Activated CD4-positive, alpha-beta T cell treated with anti-CD3 and anti-CD28 coated beads, Interleukin-2, amount 10 ng/mL, durations not matched to agents 24 days and 14 days (primary cell): ENCODE measurements around the gene TRAF5. TPM values are rescaled to one million over a fixed set of nuclear protein-coding genes. Genes with fewer than 3 reads are reported as not detected.
"Not testable (repeated sequence)": the region's sequence is repeated elsewhere in the genome, so short reads cannot be mapped to it uniquely, and the experiment has no call there.

Source experiments
- DNase-seq: peaks from one replicate; pipeline ENCODE4 v3.0.0; 2022
- H3K27ac Mint-ChIP-seq: one replicate; pipeline ENCODE4 v1.8.0; 2022; ENCODE audit warnings: mild to moderate bottlenecking, mixed read lengths
- H3K27me3 Mint-ChIP-seq: one replicate; pipeline ENCODE4 v1.8.0; 2022; ENCODE audit warnings: mixed read lengths
- H3K36me3 Mint-ChIP-seq: one replicate; pipeline ENCODE4 v1.8.0; 2022; ENCODE audit warnings: low read depth, mild to moderate bottlenecking, mixed read lengths
- H3K4me1 Mint-ChIP-seq: one replicate; pipeline ENCODE4 v1.8.0; 2021; ENCODE audit warnings: mixed read lengths
- H3K4me3 Mint-ChIP-seq: one replicate; pipeline ENCODE4 v1.8.0; 2022; ENCODE audit warnings: mild to moderate bottlenecking, moderate library complexity, mixed read lengths
- H3K9me3 Mint-ChIP-seq: one replicate; pipeline ENCODE4 v1.8.0; 2021; ENCODE audit warnings: mixed read lengths
- intact Hi-C: fragments of 100-400 bp; cut with micrococcal nuclease; formaldehyde crosslinking; loops from one replicate; pipeline ENCODE4 v1.15.1; 2023
- total RNA-seq: library from RNA; stranded (reverse); gene quantifications from 2 replicates; pipeline ENCODE4 v1.2.3, GENCODE V29; 2022

The TRAF5 gene
- total RNA-seq, 1 donor from 2014 or later, result 56.6 TPM

GRCh38 chr1:211416628-211417323, 90.1 kb downstream of the TRAF5 start:
- peak; percentile 81 for DNase-seq
- H3K9me3 Mint-ChIP-seq, result peaks cover 12% of the 10 kb centered on the region
- intact Hi-C loops, result loop anchor here (1.0 to 2.0 kb wide), 3 partner anchors 34 to 135 kb away; no protein-coding TSS in a partner anchor
- peaks cover 21% of the 10 kb centered on the region for H3K4me1 Mint-ChIP-seq
- H3K27ac Mint-ChIP-seq, result peak overlapping the region; percentile 87
- peak overlapping the region; percentile 72 for H3K4me3 Mint-ChIP-seq
- H3K36me3 Mint-ChIP-seq, H3K27me3 Mint-ChIP-seq: not testable (repeated sequence)

DNA sequence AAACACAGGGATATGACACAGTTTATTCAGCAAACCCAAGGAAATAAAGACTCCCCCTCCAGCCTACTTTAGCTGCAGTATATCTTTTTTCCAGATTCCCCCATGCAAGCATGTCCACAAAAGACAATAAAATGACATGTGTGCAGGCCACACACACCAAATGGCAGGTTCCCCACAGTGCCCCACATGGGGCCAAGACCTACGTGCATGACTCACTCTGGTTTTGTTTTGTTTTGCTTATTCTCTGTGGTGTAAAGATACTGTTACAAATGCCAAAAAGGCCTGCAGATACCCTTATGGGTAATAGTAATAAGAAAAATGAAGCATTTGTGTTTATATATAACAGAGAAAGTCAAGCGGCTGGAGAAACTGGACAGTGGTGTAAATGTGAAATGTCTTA, 93.8 kb downstream of the TRAF5 start:
- no peak for DNase-seq
- H3K36me3 Mint-ChIP-seq, result no peaks in the 10 kb centered on the region
- H3K4me3 Mint-ChIP-seq, result no peak overlapping the region
- peaks cover 7% of the 10 kb centered on the region for H3K9me3 Mint-ChIP-seq
- peak overlapping the region; percentile 13 for H3K27ac Mint-ChIP-seq
- peaks cover 21% of the 10 kb centered on the region for H3K4me1 Mint-ChIP-seq
- H3K27me3 Mint-ChIP-seq, result peaks cover 3% of the 10 kb centered on the region
- intact Hi-C loops, result no loop called here

- Mint-ChIP-seq H3K4me3 (no peak overlapping the region), H3K27ac (peak overlapping the region; percentile 13), H3K9me3 (peaks cover 1% of the 10 kb centered on the region), H3K4me1 (peaks cover 19% of the 10 kb centered on the region), H3K36me3 (no peaks in the 10 kb centered on the region), H3K27me3 (peaks cover under 1% of the 10 kb centered on the region)
- no peak for DNase-seq
- intact Hi-C loops, result no loop called here
Observed at GRCh38 chr1:211420845-211421454, 94.3 kb downstream of the TRAF5 start.

- no peak overlapping the region for H3K4me3 Mint-ChIP-seq
- intact Hi-C loops, result no loop called here
Observed at GRCh38 chr1:211424018-211424417, 97.4 kb downstream of the TRAF5 start.

More at GRCh38 chr1:211424018-211424417, 97.4 kb downstream of the TRAF5 start:
- H3K9me3 Mint-ChIP-seq, result no peaks in the 10 kb centered on the region
- H3K27ac Mint-ChIP-seq, result no peak overlapping the region
- no peaks in the 10 kb centered on the region for H3K27me3 Mint-ChIP-seq
- peaks cover 9% of the 10 kb centered on the region for H3K4me1 Mint-ChIP-seq
- no peaks in the 10 kb centered on the region for H3K36me3 Mint-ChIP-seq
- DNase-seq, result no peak

Other genes starting within 250 kb of the TRAF5 start
- gene KCNH1, start 192.7 kb upstream of the TRAF5 start, total RNA-seq, result not detected in 2 replicates
- gene RCOR3, start 67.5 kb upstream of the TRAF5 start, total RNA-seq, result 38.0 and 39.8 TPM in 2 replicates
- not detected in 2 replicates for gene RD3, start 165.3 kb downstream of the TRAF5 start, total RNA-seq